HCT116 (cell line): ENCODE measurements around the gene RBM33.

Source experiments
- CTCF ChIP-seq, 3 experiments: fragments of 200-600 bp in 1 of 3; sonication (generic) in 1 of 3; IDR thresholded peaks in 2 of 3; conservative IDR thresholded peaks in 1 of 3; 2 replicates each; pipeline ENCODE4 v1.5.1; 2012 to 2017; ENCODE audit warnings: low read depth in 2 of 3, low read length in 2 of 3, antibody characterized with exemption in 1 of 3, borderline replicate concordance in 1 of 3, control low read depth in 1 of 3, mild to moderate bottlenecking in 1 of 3, mixed read lengths in 1 of 3, mixed run types in 1 of 3, moderate library complexity in 1 of 3; ENCODE audit not compliant: insufficient read depth in 1 of 3
- EZH2phosphoT487 ChIP-seq: fragments of 200-600 bp; IDR thresholded peaks from 2 replicates; pipeline ENCODE4 v1.6.1; 2018; ENCODE audit warnings: antibody characterized with exemption, borderline replicate concordance
- MAX ChIP-seq: IDR thresholded peaks from 2 replicates; pipeline ENCODE4 v1.6.1; 2012
- RAD21 ChIP-seq: IDR thresholded peaks from 2 replicates; pipeline ENCODE4 v1.6.1; 2012; ENCODE audit warnings: low read depth, mild to moderate bottlenecking
- SP1 ChIP-seq: IDR thresholded peaks from 2 replicates; pipeline ENCODE4 v1.6.1; 2012; ENCODE audit warnings: low read depth
- ZNF274 ChIP-seq: fragments of 200-500 bp; sonication (Bioruptor generic); IDR thresholded peaks from 2 replicates; pipeline ENCODE4 v1.6.1; 2014; ENCODE audit warnings: mild to moderate bottlenecking, low read depth, low read length, inconsistent platforms

DNA sequence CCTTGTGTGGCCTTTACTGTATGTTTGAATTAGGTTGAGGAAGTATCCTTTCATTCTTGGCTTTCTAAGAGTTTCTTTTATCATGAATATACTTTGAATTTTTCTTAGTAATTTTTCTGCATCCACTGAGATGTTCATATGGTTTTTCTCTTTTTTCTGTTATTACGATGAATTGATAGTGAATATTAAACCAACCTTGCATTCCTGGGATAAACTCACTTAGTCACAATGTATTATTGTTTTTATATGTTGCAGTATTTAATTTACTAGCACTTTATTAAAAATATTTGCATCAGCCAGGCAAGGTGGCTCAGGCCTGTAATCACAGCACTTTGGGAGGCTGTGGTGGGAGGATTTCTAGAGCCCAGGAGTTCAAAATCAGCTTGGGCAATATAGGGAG is 15.3 kb upstream of the RBM33 start:
- TF ChIP-seq CTCF (IDR thresholded peaks at IDR 0.05 in 2 of 3, conservative IDR thresholded peaks at IDR 0.05 in 1 of 3; ENCODE audit: borderline replicate concordance in 1 of 3, insufficient read depth in 1 of 3, low read depth in 2 of 3, low read length in 2 of 3) (no peak), ZNF274 (no peak), SP1 (no peak), MAX (no peak), RAD21 (no peak), EZH2phosphoT487 (no peak)
